HEK293T (cell line): ENCODE data around the gene YTHDF1.

Experiments used
- FOXM1 ChIP-seq: fragments of 450-650 bp; IDR thresholded peaks from 2 replicates; pipeline ENCODE4 v1.6.1; 2017; ENCODE audit warnings: mild to moderate bottlenecking, borderline replicate concordance
- TF ChIP-seq, protein P1 (sequence below): fragments of 450-650 bp; IDR thresholded peaks from 2 replicates; pipeline ENCODE4 v1.6.1; 2016

GRCh38 chr20:63202811-63203526 is 13.0 kb downstream of the YTHDF1 start:
- no peak for TF ChIP-seq FOXM1
- TF ChIP-seq, protein P1, sequence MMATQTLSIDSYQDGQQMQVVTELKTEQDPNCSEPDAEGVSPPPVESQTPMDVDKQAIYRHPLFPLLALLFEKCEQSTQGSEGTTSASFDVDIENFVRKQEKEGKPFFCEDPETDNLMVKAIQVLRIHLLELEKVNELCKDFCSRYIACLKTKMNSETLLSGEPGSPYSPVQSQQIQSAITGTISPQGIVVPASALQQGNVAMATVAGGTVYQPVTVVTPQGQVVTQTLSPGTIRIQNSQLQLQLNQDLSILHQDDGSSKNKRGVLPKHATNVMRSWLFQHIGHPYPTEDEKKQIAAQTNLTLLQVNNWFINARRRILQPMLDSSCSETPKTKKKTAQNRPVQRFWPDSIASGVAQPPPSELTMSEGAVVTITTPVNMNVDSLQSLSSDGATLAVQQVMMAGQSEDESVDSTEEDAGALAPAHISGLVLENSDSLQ: no peak
